UCSD-AML1 (cell line): ENCODE data around the gene FYN.

ENCODE experiments used
- DNase-seq: peaks from one replicate; lab custom pipeline; 2025; ENCODE audit not compliant: unreplicated experiment; lab: John Stamatoyannopoulos, UW

Gene FYN

DNA sequence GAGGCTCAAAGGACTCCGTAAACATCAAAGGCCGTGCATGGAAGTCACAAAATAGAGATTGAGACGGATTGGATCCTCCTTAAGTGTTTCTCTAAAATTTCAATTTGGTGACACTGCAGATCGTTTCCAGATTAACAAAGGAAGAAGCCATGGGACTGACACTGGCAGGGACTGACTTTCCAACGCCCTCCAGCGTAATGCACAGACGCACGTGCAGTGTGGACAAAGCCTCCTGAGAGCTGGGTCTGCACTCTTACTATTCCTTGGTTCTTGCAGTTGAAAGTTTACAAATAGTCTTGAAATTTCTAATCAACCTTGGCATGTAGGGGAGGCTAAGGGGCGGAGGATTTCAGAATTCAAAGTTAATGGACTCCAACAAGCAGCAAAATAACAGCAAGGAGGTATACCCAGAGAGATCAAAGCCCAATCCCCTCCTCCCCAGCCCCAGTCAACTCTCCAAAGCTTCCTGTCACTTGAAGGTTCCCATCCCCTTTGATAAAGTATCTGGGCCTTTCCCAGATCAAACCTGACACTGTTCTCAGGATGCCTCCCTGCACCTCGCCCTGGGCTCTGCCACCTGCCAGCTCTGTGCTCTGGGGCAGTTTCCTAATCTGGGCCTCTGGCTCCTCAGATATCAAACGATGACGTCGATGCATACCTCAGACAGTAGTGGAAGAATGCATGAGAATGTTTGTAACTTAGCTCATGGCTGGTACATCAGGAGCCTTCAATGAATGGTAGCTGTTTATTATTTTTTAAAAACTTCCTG, 161.1 kb downstream of the FYN start:
- no peak for DNase-seq

DNA sequence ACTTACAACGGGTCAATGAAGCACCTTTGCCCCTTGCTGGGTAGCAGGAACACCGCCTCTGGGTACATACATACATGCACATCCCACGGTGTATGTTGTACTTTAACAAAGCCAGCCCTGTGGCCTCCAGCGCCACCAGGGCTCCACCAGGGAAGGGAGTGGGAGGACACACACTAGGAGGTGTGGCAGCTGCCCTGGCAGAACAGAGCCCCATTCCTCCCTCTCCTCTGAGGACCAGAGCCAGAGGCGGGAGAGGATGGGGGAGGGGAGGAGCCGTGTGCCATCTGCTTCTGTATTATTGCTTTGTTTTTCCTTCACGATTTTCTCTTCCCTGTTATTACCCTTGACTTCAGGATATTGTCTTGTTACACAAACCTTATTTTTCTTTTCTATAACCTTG, 161.8 kb downstream of the FYN start:
- no peak for DNase-seq

DNA sequence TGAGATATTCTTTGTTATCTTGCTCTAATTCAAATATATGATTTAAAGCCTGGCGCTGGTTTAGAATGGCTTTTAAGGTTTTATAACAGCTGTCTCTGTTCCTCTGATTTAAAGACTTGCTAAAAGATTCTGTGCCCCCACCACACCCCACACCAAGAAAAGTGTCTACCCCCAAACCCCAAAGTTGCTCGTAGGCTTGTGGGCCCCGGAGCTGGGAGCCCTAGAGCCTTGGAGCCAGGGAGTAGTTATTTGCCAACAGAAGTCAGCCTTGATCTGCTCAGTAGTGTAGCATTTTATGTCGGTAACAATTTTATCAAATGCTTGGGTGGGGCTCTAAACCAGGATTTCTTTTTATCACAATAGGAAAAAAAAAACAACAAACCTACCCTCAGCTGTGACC, 162.3 kb downstream of the FYN start:
- no peak for DNase-seq

DNA sequence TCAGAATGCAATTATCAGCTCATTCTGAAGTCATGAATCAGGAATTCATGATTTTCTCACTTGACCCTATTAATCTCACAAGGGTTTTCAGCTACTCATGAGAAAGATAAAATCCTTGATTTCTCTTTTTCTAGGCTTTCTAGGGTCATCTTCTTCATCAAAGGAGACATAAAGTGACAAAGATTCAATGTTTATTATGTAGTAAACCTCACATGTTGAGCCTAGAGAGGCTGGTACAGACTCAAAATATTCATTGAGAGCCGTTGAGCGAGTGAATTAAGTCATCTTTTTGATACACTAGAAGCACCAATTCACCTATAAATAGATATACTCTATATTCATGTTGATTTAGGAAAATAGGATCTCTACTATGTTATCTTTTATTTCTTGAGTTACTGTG, 162.8 kb downstream of the FYN start:
- no peak for DNase-seq

DNA sequence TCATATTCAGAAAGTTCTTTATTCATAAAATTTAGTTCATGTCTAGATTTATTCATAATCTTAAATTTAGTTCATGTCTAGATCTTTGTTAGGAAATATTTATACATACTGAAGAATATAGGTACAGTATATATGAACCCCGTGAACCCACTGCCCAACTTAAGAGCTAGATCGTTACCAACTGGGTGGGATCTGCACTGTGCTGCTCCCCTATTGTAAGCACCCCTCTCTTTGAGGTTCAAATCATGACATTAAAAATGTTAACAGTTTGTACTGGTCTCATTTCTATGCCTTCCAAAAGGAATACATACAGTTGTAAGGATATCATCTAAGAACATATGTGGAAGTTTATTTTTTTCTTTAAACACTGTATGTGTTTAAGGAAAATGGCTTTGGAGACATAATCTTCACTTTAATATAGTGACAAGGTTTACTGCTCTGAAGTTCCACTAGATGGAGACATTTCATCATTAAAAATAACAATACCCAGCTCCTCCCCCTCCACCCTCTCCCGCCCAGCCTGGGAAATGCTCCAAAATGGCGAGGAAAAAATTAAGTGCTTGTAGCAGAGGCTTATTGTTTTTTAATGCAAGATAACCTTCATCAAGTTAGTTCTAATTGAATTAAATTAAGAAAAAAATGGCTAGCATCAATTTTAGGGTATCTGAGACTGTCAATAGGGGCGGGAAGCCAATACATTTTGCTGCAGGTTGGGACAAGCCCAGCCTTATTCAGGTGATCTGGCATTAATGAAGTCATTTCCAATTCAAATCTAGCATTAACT, 163.4 kb downstream of the FYN start:
- DNase-seq, result peak; percentile 35

DNA sequence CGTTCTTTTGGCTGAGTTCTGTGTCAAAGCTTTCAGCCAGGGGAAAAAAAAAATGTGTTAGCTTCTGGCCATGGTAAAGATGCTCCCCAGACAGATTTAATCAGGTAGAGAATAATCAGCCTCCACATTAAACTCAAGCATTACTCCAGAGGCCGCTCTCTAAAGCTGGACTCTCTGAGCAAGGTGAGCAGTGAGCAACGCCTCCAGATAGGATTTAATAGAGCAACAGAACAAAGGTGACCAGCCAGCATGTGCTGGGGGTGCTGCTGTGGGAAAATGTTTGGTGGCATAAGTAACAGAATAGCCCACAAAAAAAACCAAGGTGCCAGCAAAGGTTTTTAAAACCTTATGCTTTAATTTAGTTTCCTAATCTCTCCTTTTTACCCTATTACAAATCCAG, 164.1 kb downstream of the FYN start:
- no peak for DNase-seq

DNA sequence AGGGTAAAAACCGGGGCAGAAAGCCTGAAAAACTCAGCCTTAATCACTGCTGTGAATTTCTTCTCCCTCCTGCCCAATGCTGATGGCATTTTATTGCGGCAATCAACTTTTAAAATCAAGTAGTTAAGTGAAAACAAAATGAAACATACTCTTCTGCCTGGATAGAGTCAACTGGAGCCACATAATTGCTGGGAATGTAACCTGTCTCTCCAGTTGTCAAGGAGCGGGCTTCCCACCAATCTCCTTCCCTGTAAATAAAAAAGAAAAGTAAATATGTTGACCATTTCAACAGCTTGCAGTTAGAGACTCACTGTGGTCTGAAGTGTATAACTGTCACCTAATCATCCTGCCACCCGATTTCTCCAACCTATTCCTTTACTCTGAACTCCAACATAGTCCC, 165.5 kb downstream of the FYN start:
- no peak for DNase-seq

DNA sequence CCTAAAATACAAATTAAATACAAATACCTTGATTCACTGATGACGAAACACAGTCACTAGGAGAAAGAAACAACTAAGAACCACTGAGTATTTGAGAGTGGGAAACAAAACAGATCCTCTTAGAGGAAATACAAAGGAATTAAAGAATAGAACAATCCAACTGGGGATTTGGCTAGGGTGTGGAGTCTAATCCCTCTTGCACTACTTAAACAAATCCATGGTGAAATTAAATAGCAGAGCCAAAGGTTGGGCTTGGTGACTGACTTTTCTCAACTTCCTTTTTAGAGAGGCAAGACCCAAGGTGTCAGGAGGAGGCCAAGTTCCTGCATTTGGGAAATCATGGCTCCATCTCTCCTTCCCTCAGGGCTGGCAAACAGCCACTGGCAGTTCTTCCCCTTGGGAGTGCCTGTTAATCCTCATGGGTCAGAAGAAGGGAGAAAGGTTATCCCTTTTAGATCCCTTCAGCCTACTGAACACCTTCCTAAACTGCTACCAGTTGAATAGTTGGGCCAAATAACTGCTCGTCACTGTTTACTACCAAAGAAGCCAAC, 166.3 kb downstream of the FYN start:
- DNase-seq, result no peak

DNA sequence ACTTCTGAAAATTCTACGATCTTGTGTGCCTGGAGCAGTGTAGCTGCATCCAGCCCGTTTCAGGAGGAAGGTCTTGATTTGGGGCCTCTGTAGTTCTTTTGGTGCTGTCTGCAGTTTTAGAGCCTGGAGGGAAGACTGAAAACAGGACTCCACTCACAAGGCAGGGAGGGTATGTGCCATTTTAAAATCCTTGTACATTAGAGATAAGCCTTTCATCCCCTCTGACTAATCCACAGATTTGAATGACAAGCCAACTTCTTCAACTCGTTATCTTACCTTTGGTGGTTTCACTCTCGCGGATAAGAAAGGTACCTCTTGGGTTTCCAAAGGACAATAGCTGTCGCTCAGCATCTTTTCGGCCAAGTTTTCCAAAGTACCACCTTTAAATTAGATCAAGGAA, 169.5 kb downstream of the FYN start:
- no peak for DNase-seq

DNA sequence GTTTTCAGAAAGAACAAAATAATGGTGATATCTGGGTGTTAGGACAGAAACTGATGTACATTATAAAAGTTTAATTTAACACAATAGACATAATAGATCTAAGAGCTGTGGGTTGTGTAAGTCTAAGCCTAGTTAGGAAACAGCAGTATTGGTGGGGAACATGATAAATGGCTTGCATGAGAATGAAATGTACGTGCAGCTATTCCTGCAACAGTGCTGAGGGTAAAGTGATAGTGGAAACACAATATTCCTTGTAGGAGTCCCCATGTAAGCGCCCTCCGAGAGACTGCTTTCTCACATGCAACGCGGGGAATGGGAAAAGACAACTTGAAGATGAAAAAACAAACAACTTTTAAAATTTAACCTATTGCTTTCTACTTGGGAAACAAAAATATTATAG, 171.0 kb downstream of the FYN start:
- no peak for DNase-seq

DNA sequence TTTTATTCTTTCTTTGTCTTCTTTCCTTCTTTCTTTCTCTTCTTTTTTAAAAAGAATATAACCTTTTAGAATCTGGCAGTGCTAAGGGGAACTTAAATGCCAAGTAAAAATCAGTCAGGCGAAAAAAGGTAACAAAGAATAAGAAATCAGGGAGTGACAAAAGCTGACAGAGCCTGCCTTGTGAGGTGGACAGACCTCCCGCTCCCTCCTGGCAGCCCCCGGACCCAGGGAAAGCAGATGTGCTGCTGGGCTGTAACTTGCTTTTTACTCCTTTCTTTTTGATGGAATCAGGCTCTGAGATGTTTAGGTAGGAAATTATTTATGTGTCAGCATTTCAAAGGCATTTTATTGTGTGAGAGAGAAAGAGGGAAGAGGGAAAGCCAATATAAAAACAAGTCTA, 172.1 kb downstream of the FYN start:
- DNase-seq, result no peak

DNA sequence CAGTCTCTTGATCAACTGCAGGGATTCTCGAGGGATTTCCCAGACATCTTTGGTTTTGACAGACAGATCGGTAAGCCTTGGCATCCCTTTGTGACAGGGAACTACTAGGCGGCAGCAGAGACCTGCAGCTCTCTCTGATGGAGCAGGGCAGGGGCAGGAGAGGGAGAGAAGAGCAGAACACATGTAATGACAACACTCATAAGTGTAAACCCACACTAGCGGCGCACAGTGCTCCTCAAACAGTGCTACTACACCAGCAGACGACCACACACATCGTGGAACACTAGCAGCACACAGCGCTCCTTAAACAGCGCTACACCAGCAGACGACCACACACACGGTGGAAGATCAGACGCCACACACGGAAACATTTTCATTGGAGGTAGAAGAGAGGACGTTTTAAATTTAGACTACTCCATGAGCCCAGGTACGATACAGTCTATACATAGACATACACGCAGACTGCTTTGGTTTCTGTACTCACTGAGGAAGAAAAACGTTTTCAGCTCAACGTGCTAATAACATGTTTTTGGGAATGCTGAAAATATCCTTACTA, 173.0 kb downstream of the FYN start:
- DNase-seq, result no peak

DNA sequence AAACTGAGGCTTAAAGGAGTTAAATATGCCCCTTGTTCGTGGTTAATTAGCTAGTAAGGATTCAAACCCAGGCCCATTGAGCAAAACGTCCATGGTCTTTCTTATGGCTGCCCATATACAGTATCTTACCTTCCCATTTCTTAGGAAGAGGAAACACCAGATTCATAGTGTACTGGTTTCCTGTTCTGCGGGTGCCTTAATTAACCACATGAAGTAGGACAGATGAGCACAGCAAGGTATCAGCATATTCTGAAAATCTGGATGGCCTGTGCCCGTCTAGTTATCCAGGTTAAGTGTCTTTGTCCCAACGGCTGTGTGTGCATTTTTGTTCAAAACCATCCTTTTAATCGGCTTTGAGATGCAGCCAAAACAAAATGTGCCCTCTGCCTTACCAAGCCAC, 174.1 kb downstream of the FYN start:
- DNase-seq, result no peak

DNA sequence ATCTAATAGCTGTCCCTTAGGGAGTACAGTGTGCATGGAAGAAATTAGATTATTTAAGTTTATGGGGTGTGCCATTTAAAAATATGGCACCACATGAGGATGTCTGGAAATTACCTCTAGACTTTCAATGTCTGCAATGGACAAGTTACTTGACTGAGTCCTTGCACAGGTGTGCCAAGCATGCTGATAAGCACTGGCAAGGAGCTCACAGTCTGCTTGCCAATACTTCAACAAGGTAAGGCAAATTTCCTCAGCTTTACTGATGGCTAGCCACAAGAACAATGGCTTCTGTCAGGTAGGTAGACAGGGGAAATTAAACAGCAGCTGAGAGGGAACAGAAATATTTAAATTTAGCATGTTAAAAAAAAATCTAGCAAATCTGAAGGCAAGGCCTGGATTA, 176.4 kb downstream of the FYN start:
- DNase-seq, result no peak

DNA sequence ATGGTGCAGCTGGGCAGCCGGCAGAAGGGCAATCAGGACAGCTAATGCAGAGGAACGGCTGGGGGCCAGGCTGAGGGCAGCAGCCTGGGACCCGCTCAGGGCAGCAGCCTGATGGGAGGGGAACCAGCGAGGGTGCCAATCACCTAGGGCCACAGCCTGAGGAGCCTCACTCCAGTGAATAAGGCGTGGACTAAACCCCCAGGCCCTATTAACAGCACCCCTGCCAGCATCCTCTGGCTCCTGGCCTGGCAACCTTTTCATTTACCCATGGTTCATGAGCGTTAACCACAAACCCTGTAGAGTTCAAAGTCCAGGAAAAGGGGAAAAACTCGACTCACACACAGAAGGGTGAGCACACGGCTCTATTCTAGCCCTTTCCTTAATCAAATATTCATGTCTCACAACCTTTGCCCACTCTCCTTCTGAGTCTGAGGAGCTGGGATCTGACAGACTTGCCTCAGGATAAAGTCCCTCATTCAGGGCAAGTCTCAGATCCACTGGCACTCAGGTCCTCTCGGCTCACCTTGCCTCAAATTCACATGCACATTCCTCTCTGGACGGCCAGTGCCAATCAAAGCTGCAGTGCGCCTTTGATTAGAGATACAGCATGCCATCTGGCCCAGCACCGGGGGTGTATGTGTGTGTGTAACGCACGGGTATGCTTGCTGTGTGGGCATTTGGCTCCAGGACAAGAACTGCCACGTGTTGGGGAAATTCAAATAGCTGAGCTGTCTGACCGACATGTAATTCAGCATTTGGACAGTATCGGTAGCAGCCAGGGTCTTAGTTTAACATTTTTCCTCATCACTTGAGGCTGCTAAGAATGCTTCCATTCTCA, 180.7 kb downstream of the FYN start:
- DNase-seq, result no peak

DNA sequence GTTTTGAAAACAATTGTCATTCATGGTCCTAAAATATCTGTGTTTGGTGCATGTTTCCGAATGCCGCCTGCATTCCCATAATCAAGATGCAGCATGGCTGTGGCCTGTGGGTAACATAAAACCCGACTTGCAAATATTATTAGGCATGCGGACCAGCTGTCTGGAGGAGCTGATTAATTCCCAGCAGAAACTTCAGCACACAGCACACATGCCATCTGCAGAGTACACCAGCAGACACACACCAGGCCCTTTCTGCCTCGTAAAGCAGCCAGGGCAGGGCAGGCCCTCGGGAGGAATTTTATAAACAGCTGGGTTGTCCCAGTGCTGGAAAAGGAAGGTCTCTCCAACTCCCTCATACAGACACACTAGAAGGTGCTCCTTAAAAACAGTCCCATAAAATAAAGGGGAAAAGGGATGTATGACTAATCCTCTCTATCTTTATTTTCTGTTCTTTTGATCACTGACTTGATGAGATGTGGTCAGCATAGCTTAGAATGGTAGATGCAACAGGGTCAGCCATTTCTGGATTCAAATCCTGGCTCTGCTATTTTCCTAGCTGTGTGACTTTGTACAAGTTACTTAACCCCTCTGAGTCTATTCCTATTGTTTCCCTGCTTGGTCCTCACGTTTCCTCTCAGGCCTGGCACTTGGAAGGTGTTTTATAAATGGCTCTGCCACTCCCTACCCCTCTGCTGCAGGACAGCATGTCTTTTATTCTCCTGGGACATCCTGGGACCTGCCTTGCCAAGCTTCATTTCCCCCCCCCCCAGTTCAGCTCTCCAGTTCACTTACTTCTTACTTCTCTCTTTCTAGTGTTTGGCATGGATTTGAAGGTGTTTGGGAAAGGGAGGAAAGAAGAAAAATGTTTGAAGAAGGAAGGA, 181.7 kb downstream of the FYN start:
- DNase-seq, result no peak

DNA sequence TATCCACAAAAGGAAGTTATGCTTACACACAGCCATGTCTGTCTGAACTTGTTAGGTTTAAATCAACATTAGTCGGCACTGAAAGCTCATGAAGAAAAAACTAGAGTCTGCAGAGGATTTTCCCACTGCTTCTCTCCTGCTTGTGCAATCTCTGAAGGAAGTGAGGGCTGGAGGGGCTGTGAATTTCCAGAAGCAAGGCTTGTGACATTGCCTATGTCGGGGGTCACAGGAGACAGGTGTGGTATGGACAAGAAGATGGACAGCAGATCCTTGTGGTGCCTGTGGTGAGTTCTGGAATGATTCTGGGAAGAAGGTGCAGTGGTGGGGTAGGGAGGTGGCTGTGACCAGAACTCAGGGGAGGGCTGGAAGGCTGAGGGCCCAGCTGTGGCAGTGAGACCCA, 183.3 kb downstream of the FYN start:
- no peak for DNase-seq

DNA sequence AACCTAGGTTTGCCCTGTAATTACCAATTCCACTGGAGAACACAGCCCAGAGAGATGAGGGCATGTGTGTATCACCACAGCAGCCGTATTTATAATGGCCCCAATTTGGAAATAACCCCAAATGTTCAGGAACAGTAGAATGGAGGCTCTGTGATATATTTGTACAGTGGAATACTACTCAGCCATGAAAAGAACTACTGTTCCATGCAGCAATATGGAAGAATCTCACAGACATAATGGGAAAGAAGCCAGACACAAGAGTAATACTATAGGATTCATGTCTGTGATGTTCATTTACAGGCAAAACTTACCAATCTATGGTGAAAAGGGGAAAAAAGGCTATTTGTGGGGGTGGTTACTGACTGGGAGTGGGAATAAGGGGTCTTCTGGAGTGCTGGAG, 183.8 kb downstream of the FYN start:
- DNase-seq, result no peak

DNA sequence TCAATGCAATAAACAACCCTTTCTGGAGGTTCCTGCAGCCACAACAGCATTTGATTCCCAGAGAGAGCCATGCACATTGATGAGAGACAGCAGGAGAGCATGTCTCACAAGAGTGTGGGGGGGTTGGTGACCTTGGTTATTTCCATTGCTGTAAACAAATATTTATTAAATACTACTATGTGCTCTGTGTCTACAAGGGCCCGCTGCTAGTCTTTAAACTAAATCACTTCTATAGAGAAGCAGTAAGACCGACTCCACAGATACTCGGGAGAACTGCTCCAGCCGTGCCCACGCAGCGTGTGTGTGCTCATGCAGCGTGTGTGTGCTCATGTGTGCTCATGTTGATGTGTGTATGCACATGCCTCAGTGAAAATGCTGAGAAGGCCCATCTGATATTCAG, 184.9 kb downstream of the FYN start:
- DNase-seq, result no peak

DNA sequence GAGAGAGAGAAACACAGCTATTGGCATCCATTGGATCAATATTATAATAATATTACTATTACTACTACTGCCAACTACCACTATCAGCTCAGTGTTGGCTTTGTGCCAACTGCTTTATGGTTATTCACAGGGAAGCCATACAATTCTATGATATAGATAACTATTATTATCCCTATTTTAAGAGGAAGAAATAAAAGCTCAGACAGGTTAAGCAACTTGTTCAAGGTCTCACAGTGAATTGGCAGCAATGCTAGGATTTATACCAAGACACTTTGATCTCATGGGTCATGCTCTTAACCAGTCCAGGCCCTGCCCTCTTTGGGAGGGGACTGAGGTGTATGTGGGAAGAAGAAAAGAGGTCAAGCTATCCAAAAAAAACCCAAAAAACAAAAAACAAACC, 185.6 kb downstream of the FYN start:
- DNase-seq, result no peak
